ENCODE results near the gene ONECUT2. TPM values are rescaled to one million over a fixed set of nuclear protein-coding genes. Genes with fewer than 3 reads are reported as not detected.

ONECUT2 gene
- total and polyA plus RNA-seq, 2 experiments from 2014 or later: 0.82 to 1.7 TPM

- TF ChIP-seq NANOG (IDR thresholded peaks at IDR 0.05; ENCODE audit: borderline replicate concordance): no peak
- no peak for TF ChIP-seq ZNF114 (CRISPR knock-in tag; IDR thresholded peaks at IDR 0.05)
- TF ChIP-seq STAT1 (IDR thresholded peaks at IDR 0.05; ENCODE audit: unreplicated experiment): no peak
- TF ChIP-seq, protein P1, sequence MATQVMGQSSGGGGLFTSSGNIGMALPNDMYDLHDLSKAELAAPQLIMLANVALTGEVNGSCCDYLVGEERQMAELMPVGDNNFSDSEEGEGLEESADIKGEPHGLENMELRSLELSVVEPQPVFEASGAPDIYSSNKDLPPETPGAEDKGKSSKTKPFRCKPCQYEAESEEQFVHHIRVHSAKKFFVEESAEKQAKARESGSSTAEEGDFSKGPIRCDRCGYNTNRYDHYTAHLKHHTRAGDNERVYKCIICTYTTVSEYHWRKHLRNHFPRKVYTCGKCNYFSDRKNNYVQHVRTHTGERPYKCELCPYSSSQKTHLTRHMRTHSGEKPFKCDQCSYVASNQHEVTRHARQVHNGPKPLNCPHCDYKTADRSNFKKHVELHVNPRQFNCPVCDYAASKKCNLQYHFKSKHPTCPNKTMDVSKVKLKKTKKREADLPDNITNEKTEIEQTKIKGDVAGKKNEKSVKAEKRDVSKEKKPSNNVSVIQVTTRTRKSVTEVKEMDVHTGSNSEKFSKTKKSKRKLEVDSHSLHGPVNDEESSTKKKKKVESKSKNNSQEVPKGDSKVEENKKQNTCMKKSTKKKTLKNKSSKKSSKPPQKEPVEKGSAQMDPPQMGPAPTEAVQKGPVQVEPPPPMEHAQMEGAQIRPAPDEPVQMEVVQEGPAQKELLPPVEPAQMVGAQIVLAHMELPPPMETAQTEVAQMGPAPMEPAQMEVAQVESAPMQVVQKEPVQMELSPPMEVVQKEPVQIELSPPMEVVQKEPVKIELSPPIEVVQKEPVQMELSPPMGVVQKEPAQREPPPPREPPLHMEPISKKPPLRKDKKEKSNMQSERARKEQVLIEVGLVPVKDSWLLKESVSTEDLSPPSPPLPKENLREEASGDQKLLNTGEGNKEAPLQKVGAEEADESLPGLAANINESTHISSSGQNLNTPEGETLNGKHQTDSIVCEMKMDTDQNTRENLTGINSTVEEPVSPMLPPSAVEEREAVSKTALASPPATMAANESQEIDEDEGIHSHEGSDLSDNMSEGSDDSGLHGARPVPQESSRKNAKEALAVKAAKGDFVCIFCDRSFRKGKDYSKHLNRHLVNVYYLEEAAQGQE (IDR thresholded peaks at IDR 0.05; ENCODE audit: unreplicated experiment): no peak
- TF ChIP-seq CTCF (conservative IDR thresholded peaks at IDR 0.05; ENCODE audit: low read depth in 2 of 2): no peak
- DNase-seq (ENCODE audit: low spot score) (no peak), ATAC-seq (no peak)
- no peak overlapping the region for H3K4me2 ChIP-seq
- no peaks in the 10 kb centered on the region for H4K20me1 ChIP-seq (replicated peaks; ENCODE audit: insufficient read depth)
- H3K36me3 ChIP-seq (ENCODE audit: insufficient read depth): no peaks in the 10 kb centered on the region
- H3K36me3 Mint-ChIP-seq (ENCODE audit: low read depth): no peaks in the 10 kb centered on the region
- no peaks in the 10 kb centered on the region for H3K9me3 Mint-ChIP-seq
- no peak overlapping the region for H3K27ac Mint-ChIP-seq
- no peak overlapping the region for H3K4me3 Mint-ChIP-seq
- no peak overlapping the region for H3K4me3 ChIP-seq
- no peaks in the 10 kb centered on the region for H3K9me2 ChIP-seq (ENCODE audit: insufficient read depth)
- no peaks in the 10 kb centered on the region for H3K4me1 ChIP-seq (ENCODE audit: insufficient read depth)
- H3F3A ChIP-seq (replicated peaks; ENCODE audit: low read depth): no peaks in the 10 kb centered on the region
- H2AFZ ChIP-seq: no peak overlapping the region
- H3K79me2 ChIP-seq (replicated peaks; ENCODE audit: insufficient read depth): no peaks in the 10 kb centered on the region
- H3K27ac ChIP-seq (ENCODE audit: low read depth): no peak overlapping the region
- no peaks in the 10 kb centered on the region for H3K4me1 Mint-ChIP-seq
- no peaks in the 10 kb centered on the region for H3K27me3 ChIP-seq (ENCODE audit: insufficient read depth)
- no peaks in the 10 kb centered on the region for H3K27me3 Mint-ChIP-seq (ENCODE audit: insufficient read depth, low read depth, poor library complexity)
Measured at GRCh38 chr18:57410749-57411148, 24.4 kb upstream of the ONECUT2 start.

GRCh38 chr18:57416542-57416941 is 18.6 kb upstream of the ONECUT2 start:
- H4K20me1 ChIP-seq (replicated peaks; ENCODE audit: insufficient read depth): no peaks in the 10 kb centered on the region
- H3K27ac ChIP-seq (ENCODE audit: low read depth): no peak overlapping the region
- H3K4me3 ChIP-seq: no peak overlapping the region
- no peaks in the 10 kb centered on the region for H3F3A ChIP-seq (replicated peaks; ENCODE audit: low read depth)
- H3K27me3 Mint-ChIP-seq (ENCODE audit: insufficient read depth, low read depth, poor library complexity): no peaks in the 10 kb centered on the region
- H3K9me2 ChIP-seq (ENCODE audit: insufficient read depth): no peaks in the 10 kb centered on the region
- peak overlapping the region; percentile 47; the same call in 1 of the 2 replicates for H2AFZ ChIP-seq
- H3K4me3 Mint-ChIP-seq: no peak overlapping the region; the same call in 2 of the 3 replicates
- no peak overlapping the region for H3K4me2 ChIP-seq
- no peaks in the 10 kb centered on the region for H3K4me1 Mint-ChIP-seq
- no peaks in the 10 kb centered on the region for H3K36me3 ChIP-seq (ENCODE audit: insufficient read depth)
- no peak overlapping the region for H3K27ac Mint-ChIP-seq
- no peaks in the 10 kb centered on the region for H3K27me3 ChIP-seq (ENCODE audit: insufficient read depth)
- ATAC-seq (no peak), DNase-seq (ENCODE audit: low spot score) (no peak)
- H3K79me2 ChIP-seq (replicated peaks; ENCODE audit: insufficient read depth): no peaks in the 10 kb centered on the region
- H3K36me3 Mint-ChIP-seq (ENCODE audit: low read depth): no peaks in the 10 kb centered on the region
- no peaks in the 10 kb centered on the region for H3K9me3 Mint-ChIP-seq
- no peaks in the 10 kb centered on the region for H3K4me1 ChIP-seq (ENCODE audit: insufficient read depth)
- TF ChIP-seq ETS1 (IDR thresholded peaks at IDR 0.05) (no peak), STAT1 (IDR thresholded peaks at IDR 0.05; ENCODE audit: unreplicated experiment) (no peak), CTCF (conservative IDR thresholded peaks at IDR 0.05; ENCODE audit: low read depth in 2 of 2) (no peak), ZNF331 (CRISPR knock-in tag; IDR thresholded peaks at IDR 0.05; ENCODE audit: low read depth) (no peak), CREB1 (CRISPR knock-in tag; IDR thresholded peaks at IDR 0.05; ENCODE audit: low read depth) (no peak), ZNF114 (CRISPR knock-in tag; IDR thresholded peaks at IDR 0.05) (no peak), POLR2AphosphoS5 (IDR thresholded peaks at IDR 0.05; ENCODE audit: low read depth) (no peak), JUNB (IDR thresholded peaks at IDR 0.05; ENCODE audit: unreplicated experiment) (no peak), EZH2 (IDR thresholded peaks at IDR 0.05; ENCODE audit: low read depth, unreplicated experiment) (no peak)
- TF ChIP-seq, protein P1 (IDR thresholded peaks at IDR 0.05; ENCODE audit: unreplicated experiment): no peak
